HG03196 (cell line): ENCODE measurements around the gene C9orf153.
"Not testable (repeated sequence)": the region's sequence is repeated elsewhere in the genome, so short reads cannot be mapped to it uniquely, and the experiment has no call there.

Experiments
- ATAC-seq: cut with Tn5 transposase; IDR thresholded peaks from one replicate; pipeline ENCODE4 v1.9.1; 2021; ENCODE audit not compliant: unreplicated experiment

The C9orf153 gene

GRCh38 chr9:86259557-86259956, at the start of gene C9orf153:
TSS of gene C9orf153 (minus strand) at chr9:86259657. CDS start at chr9:86229603, 30,054 bp downstream.
- ATAC-seq, result no peak

- no peak for ATAC-seq
These were observed 49.2 kb upstream of the C9orf153 start for GRCh38 chr9:86308687-86309086.

GRCh38 chr9:86304236-86304730, 44.8 kb upstream of the C9orf153 start:
- no peak for ATAC-seq

GRCh38 chr9:86303316-86303975, 44.0 kb upstream of the C9orf153 start:
- no peak for ATAC-seq

GRCh38 chr9:86301686-86302085, 42.2 kb upstream of the C9orf153 start:
- ATAC-seq, result no peak

GRCh38 chr9:86300701-86301100, 41.2 kb upstream of the C9orf153 start:
- no peak for ATAC-seq

- ATAC-seq, result no peak
These were observed 39.4 kb upstream of the C9orf153 start for GRCh38 chr9:86298873-86299272.

GRCh38 chr9:86290341-86290740, 30.9 kb upstream of the C9orf153 start:
- not testable (repeated sequence) for ATAC-seq

- ATAC-seq, result no peak
These were observed 29.2 kb upstream of the C9orf153 start for GRCh38 chr9:86288499-86289198.

GRCh38 chr9:86287013-86287412, 27.6 kb upstream of the C9orf153 start:
- no peak for ATAC-seq

GRCh38 chr9:86286278-86286677, 26.8 kb upstream of the C9orf153 start:
- ATAC-seq, result no peak

GRCh38 chr9:86285261-86285660, 25.8 kb upstream of the C9orf153 start:
- no peak for ATAC-seq

- peak; percentile 23 for ATAC-seq
These were observed 23.6 kb upstream of the C9orf153 start for GRCh38 chr9:86282979-86283535.

- peak; percentile 81 for ATAC-seq
These were observed 22.9 kb upstream of the C9orf153 start, which contains the start of gene ISCA1 for GRCh38 chr9:86282077-86282978. TSS of gene ISCA1 (minus strand) at chr9:86282538. CDS start at chr9:86282458, 80 bp downstream.

- ATAC-seq, result peak; percentile 8
These were observed 22.2 kb upstream of the C9orf153 start for GRCh38 chr9:86281593-86282076.

GRCh38 chr9:86280580-86280979, 21.1 kb upstream of the C9orf153 start:
- ATAC-seq, result no peak

- ATAC-seq, result no peak
These were observed 20.4 kb upstream of the C9orf153 start for GRCh38 chr9:86279839-86280238.

- ATAC-seq, result no peak
These were observed 17.6 kb upstream of the C9orf153 start for GRCh38 chr9:86277072-86277471.

GRCh38 chr9:86275962-86276361, 16.5 kb upstream of the C9orf153 start:
- no peak for ATAC-seq

- no peak for ATAC-seq
These were observed 15.6 kb upstream of the C9orf153 start for GRCh38 chr9:86274821-86275643.
